Natural killer cell (primary cell): ENCODE results near the gene SLC39A11. TPM values are rescaled to one million over a fixed set of nuclear protein-coding genes. Genes with fewer than 3 reads are reported as not detected.

Source experiments
- ATAC-seq, 3 donors: fragments of 150-1000 bp in 2 of 3; fragments of 200-7000 bp in 1 of 3; cut with Tn5 transposase; 1 replicate in 1 of 3; 2 replicates in 2 of 3; pipeline ENCODE4 v1.10.0; 2021; ENCODE audit warnings: mild to moderate bottlenecking in 2 of 3, moderate library complexity in 2 of 3
- DNase-seq, 2 donors: peaks; one replicate each; pipeline versions ENCODE4 v3.0.0 to v3.0.0-alpha.2; 2013 to 2021; ENCODE audit warnings: mixed read lengths in 1 of 2
- H3K27ac ChIP-seq: one replicate; pipeline ENCODE4 v1.5.1; 2013; ENCODE audit warnings: mild to moderate bottlenecking, low read length
- H3K27me3 ChIP-seq: one replicate; pipeline ENCODE4 v1.6.1; 2013; ENCODE audit warnings: low read length; ENCODE audit not compliant: control insufficient read depth, insufficient read depth
- H3K36me3 ChIP-seq: one replicate; pipeline ENCODE4 v1.6.1; 2013; ENCODE audit warnings: low read length; ENCODE audit not compliant: control insufficient read depth, insufficient read depth
- H3K4me1 ChIP-seq: one replicate; pipeline ENCODE4 v1.6.1; 2013; ENCODE audit warnings: low read length; ENCODE audit not compliant: control insufficient read depth, insufficient read depth
- H3K4me3 ChIP-seq: one replicate; pipeline ENCODE4 v1.5.1; 2013; ENCODE audit warnings: low read length
- H3K9me3 ChIP-seq: one replicate; pipeline ENCODE4 v1.6.1; 2013; ENCODE audit warnings: low read length; ENCODE audit not compliant: control insufficient read depth, insufficient read depth
- H3K27ac Mint-ChIP-seq, 2 donors: one replicate each; pipeline ENCODE4 v1.8.0; 2022; ENCODE audit warnings: mild to moderate bottlenecking in 2 of 2, mixed read lengths in 2 of 2, moderate library complexity in 1 of 2
- H3K27me3 Mint-ChIP-seq, 2 donors: one replicate each; pipeline ENCODE4 v1.8.0; 2022; ENCODE audit warnings: low read depth in 2 of 2, mixed read lengths in 2 of 2
- H3K36me3 Mint-ChIP-seq: one replicate; pipeline ENCODE4 v1.8.0; 2022; ENCODE audit warnings: mixed read lengths
- H3K4me1 Mint-ChIP-seq, 2 donors: one replicate each; pipeline ENCODE4 v1.8.0; 2022; ENCODE audit warnings: mixed read lengths in 2 of 2
- H3K4me3 Mint-ChIP-seq: one replicate; pipeline ENCODE4 v1.8.0; 2022; ENCODE audit warnings: mild to moderate bottlenecking, moderate library complexity, mixed read lengths
- H3K9me3 Mint-ChIP-seq, 2 donors: one replicate each; pipeline ENCODE4 v1.8.0; 2022; ENCODE audit warnings: mixed read lengths in 2 of 2
- WGBS: methylation state at CpG from one replicate; pipeline ENCODE4 v1.1.7; 2013; ENCODE audit warnings: missing lambda C conversion rate; ENCODE audit not compliant: insufficient coverage; 5-methylcytosine and 5-hydroxymethylcytosine counted together
- intact Hi-C: fragments of 100-400 bp; cut with micrococcal nuclease; formaldehyde crosslinking; loops from one replicate; pipeline ENCODE4 v1.14.2; 2022
- total RNA-seq, 4 donors: library from RNA; stranded (reverse); fragments of 120-200 nt in 1 of 4; gene quantifications; one replicate each; pipeline versions ENCODE4 v1.2.3 to v1.2.4, GENCODE V29; 2013 to 2022
- TF ChIP-seq, protein P1 (sequence below): fragments of 200-600 bp; IDR thresholded peaks from one replicate; pipeline ENCODE4 v1.8.0; 2022; ENCODE audit warnings: antibody characterized with exemption

SLC39A11 gene
- total RNA-seq, 3 donors from 2014 or later (not counting 1 experiment from before 2014, with no cell fraction given): 32.6 to 44.9 (median 39.4) TPM

DNA sequence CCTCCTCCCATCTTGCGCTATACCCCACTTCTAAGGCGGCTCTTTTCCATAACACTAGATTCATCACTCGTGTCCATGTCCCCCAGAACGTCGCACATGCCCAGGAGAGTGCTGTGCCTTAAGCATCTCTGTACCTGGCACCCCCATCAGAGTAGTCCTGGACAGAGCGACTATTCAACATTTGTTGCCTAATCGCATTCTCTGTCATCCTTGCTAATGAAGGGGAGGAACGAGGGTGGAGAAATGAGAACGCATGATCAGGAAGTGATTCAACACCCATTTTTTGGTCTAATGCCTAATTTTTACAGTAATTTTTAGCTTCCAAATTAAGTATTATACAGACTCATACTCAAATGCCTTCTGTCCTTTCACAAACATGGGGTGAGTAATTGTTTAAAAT is 53.2 kb downstream of the SLC39A11 start:
- peaks cover 6% of the 10 kb centered on the region for H3K36me3 Mint-ChIP-seq
- DNase-seq: no peak
- TF ChIP-seq, protein P1, sequence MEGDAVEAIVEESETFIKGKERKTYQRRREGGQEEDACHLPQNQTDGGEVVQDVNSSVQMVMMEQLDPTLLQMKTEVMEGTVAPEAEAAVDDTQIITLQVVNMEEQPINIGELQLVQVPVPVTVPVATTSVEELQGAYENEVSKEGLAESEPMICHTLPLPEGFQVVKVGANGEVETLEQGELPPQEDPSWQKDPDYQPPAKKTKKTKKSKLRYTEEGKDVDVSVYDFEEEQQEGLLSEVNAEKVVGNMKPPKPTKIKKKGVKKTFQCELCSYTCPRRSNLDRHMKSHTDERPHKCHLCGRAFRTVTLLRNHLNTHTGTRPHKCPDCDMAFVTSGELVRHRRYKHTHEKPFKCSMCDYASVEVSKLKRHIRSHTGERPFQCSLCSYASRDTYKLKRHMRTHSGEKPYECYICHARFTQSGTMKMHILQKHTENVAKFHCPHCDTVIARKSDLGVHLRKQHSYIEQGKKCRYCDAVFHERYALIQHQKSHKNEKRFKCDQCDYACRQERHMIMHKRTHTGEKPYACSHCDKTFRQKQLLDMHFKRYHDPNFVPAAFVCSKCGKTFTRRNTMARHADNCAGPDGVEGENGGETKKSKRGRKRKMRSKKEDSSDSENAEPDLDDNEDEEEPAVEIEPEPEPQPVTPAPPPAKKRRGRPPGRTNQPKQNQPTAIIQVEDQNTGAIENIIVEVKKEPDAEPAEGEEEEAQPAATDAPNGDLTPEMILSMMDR: no peak
- no peak overlapping the region for H3K4me3 Mint-ChIP-seq
- Histone ChIP-seq H3K4me1 (no peaks in the 10 kb centered on the region), H3K27me3 (no peaks in the 10 kb centered on the region), H3K36me3 (no peaks in the 10 kb centered on the region), H3K4me3 (no peak overlapping the region), H3K9me3 (peaks cover 4% of the 10 kb centered on the region), H3K27ac (no peak overlapping the region)
- peaks cover 0 to 4% of the 10 kb centered on the region in 2 donors for H3K9me3 Mint-ChIP-seq
- peaks cover 4 to 26% of the 10 kb centered on the region in 2 donors for H3K4me1 Mint-ChIP-seq
- intact Hi-C loops: no loop called here
- no peak for ATAC-seq
- no peak overlapping the region for H3K27ac Mint-ChIP-seq
- 97% methylated on average over 8 of the region's 9 CpGs for whole genome bisulfite sequencing
- no peaks in the 10 kb centered on the region for H3K27me3 Mint-ChIP-seq

DNA sequence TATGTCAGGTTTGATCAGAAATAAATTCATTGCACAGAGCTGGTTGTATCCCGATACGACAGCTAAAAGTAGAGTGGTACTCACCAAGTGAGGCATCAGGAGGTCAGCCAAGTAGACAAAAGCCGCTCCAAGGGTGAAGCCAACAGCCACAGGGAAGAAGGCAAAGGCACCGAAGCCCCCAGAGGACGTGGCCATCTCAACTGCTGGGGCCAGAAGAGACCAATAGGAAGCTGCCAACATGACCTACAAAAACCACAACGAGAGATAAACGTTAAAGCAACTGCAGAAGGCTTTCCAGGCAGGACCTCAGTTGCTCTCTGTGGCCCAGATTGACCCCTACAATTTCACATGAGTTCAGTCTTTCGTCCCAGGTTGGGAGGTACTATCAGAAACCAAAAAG is 61.0 kb downstream of the SLC39A11 start:
- H3K4me1 ChIP-seq: no peaks in the 10 kb centered on the region
- Mint-ChIP-seq H3K4me1 (peaks cover 8 to 17% of the 10 kb centered on the region in 2 donors), H3K27ac (no peak overlapping the region), H3K27me3 (no peaks in the 10 kb centered on the region), H3K9me3 (no peaks in the 10 kb centered on the region), H3K4me3 (no peak overlapping the region), H3K36me3 (no peaks in the 10 kb centered on the region)
- peaks cover 5% of the 10 kb centered on the region for H3K36me3 ChIP-seq
- H3K9me3 ChIP-seq: no peaks in the 10 kb centered on the region
- DNase-seq (no peak), ATAC-seq (no peak)
- whole genome bisulfite sequencing: 95% methylated on average over 8 of the region's 8 CpGs
- TF ChIP-seq, protein P1: no peak
- H3K27me3 ChIP-seq: no peaks in the 10 kb centered on the region
- H3K4me3 ChIP-seq: no peak overlapping the region
- H3K27ac ChIP-seq: no peak overlapping the region
- intact Hi-C loops: no loop called here

DNA sequence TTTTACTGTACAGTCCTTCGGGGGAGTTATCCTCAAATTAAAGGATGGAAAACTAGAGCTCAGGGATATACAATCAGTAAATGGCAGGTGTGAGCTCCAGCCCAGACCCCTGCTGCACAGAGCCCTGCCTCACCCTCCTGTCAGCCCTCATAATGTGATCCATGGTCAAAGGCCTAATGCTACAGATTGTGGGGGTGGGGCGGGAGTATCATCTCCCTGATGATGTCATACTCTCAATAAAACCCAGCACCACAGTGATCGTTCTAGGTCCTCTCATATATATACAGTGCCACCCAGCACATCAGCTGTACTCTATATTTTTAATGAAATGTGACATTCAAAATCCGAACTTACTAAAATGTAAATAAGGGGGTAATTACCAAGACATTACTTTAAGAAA is 61.5 kb downstream of the SLC39A11 start:
- peaks cover 8 to 17% of the 10 kb centered on the region in 2 donors for H3K4me1 Mint-ChIP-seq
- ATAC-seq (no peak), DNase-seq (no peak)
- Histone ChIP-seq H3K27ac (no peak overlapping the region), H3K9me3 (no peaks in the 10 kb centered on the region), H3K27me3 (no peaks in the 10 kb centered on the region), H3K4me1 (no peaks in the 10 kb centered on the region), H3K4me3 (no peak overlapping the region), H3K36me3 (peaks cover 5% of the 10 kb centered on the region)
- no peaks in the 10 kb centered on the region for H3K9me3 Mint-ChIP-seq
- WGBS: 100% methylated on average over 1 of the region's 4 CpGs
- TF ChIP-seq, protein P1: no peak
- H3K36me3 Mint-ChIP-seq: no peaks in the 10 kb centered on the region
- no peaks in the 10 kb centered on the region for H3K27me3 Mint-ChIP-seq
- no peak overlapping the region for H3K4me3 Mint-ChIP-seq
- H3K27ac Mint-ChIP-seq: no peak overlapping the region
- intact Hi-C loops: no loop called here

DNA sequence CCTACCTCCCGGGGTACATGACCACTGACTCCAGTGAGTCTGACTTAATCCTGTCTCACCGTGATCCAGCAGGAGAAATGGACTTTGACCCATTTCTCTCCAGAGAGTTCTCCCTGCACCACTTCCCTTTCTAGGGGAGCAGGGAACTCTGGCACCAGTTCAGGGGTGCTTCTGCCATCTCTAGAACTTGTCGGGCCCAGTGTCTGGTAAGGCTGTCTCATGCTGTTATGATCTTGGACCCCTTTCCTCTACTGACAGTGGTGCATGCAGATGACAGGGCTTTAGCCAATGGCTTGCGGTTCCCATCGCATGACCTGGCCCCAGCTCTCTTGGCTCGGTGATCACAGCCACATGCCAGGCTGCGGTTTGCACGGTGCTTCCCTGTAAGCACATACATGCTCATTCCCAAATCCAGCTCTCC is 62.0 kb downstream of the SLC39A11 start:
- Mint-ChIP-seq H3K36me3 (no peaks in the 10 kb centered on the region), H3K27ac (no peak overlapping the region), H3K27me3 (no peaks in the 10 kb centered on the region), H3K4me3 (no peak overlapping the region), H3K9me3 (no peaks in the 10 kb centered on the region), H3K4me1 (peaks cover 8 to 17% of the 10 kb centered on the region in 2 donors)
- 98% methylated on average over 8 of the region's 8 CpGs for WGBS
- H3K9me3 ChIP-seq: no peaks in the 10 kb centered on the region
- intact Hi-C loops: no loop called here
- H3K27ac ChIP-seq: no peak overlapping the region
- no peaks in the 10 kb centered on the region for H3K27me3 ChIP-seq
- TF ChIP-seq, protein P1: no peak
- no peak for DNase-seq
- no peaks in the 10 kb centered on the region for H3K4me1 ChIP-seq
- peaks cover 5% of the 10 kb centered on the region for H3K36me3 ChIP-seq
- H3K4me3 ChIP-seq: no peak overlapping the region
- no peak for ATAC-seq
